Inflammatory macrophage (primary cell): ENCODE results near the gene XAGE3.

Experiments
- DNase-seq, 2 donors: peaks; one replicate each; pipeline ENCODE4 v3.0.0-alpha.2; 2020 to 2022

XAGE3 gene

GRCh38 chrX:52839137-52839536 lies 28.7 kb downstream of the XAGE3 start:
- no peak for DNase-seq

DNA sequence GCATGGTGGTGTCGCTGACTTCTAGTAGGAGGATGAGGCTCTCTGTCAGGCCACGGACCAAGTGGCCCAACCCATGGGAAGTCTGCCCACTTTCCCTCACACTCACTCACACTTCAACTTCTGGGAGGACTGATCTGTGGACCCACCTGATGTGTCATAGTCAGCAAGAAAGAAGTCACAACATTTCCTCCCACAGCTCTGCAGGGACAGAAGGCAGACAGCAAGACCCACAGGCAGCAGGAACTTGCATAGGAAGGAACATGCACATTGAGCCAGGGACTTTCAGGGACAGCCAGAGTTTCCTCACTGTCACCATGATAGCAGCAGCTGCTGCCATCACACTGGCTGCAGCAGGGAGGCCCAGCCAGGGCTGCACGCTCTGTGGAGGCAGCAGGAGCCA lies 37.3 kb downstream of the XAGE3 start:
- peak; percentile 55 to 85 for DNase-seq

DNA sequence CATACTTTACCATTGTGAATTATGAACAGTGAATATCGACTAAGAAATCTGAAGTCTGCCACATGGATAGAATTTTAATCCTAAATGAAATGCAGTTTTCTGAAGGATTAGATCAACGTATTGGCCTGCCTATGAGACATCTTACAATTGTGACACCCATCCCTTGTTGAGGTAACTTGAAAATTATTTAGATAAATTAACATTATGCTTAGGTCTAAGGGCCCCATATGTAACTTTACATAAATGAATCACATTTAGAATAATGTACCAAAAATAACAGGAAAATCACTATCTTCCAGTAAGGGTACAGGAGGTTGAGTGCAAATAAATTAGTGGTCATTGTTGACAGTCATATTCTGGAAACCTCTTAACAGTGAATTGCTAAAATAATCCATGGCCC lies 43.3 kb downstream of the XAGE3 start:
- no peak for DNase-seq

GRCh38 chrX:52821079-52821760 lies 46.7 kb downstream of the XAGE3 start:
- no peak for DNase-seq

DNA sequence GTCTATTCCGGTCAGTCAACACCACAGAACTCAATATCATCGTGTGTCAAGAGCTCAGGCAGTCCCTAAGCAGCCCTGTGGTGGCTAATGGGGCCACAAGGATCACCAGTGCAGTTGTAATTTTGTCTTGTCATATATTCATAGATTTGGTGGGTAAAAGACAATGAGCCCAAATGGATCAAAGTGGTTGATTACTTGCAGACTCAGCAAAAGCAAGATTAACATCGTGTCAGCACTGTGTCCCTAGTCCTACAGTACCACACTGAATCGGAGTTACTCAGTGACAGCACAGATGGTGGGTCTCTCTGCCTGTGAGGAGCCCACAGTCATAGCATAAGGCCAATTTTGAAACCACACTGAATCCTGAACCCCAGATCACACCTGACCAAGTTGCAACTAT lies 48.1 kb downstream of the XAGE3 start:
- no peak for DNase-seq
